SK-N-SH (cell line): Measurements from ENCODE around the gene DDX31. TPM values are rescaled to one million over a fixed set of nuclear protein-coding genes. Genes with fewer than 3 reads are reported as not detected.
A peak's percentile ranks its signal among the peaks of the same experiment; 100 is the strongest.

Experiments used
- CTCF ChIA-PET: fragments of 300-600, 350-600 bp; formaldehyde crosslinking; extraction: SDS; loops from one replicate; lab custom pipeline; 2021; lab: Yijun Ruan, JAX
- POLR2A ChIA-PET: fragments of 350-600 bp; sonication (Branson Sonifier 250); formaldehyde crosslinking; extraction: SDS; loops from one replicate; lab custom pipeline; 2020; ENCODE audit warnings: antibody characterized with exemption, inconsistent platforms; lab: Yijun Ruan, JAX
- DNase-seq: peaks from one replicate; pipeline ENCODE4 v3.0.0; 2012
- H2AFZ ChIP-seq: fragments of 200-600 bp; sonication (generic); 2 replicates; pipeline ENCODE4 v1.8.1; 2016; ENCODE audit warnings: antibody characterized with exemption, mild to moderate bottlenecking, low read depth
- H3F3A ChIP-seq: fragments of 200-600 bp; sonication (generic); replicated peaks from 2 replicates; pipeline ENCODE3; 2016; ENCODE audit warnings: antibody characterized with exemption, mild to moderate bottlenecking; ENCODE audit not compliant: insufficient read depth
- H3K27ac ChIP-seq, 2 experiments: fragments of 200-500 bp in 1 of 2; fragments of 200-600 bp in 1 of 2; sonication (Bioruptor generic) in 1 of 2; sonication (generic), shearing (Covaris generic) in 1 of 2; 2 replicates each; pipeline versions ENCODE4 v1.5.1 to v1.6.1; 2014 to 2016; ENCODE audit warnings: low read depth in 2 of 2, inconsistent platforms in 1 of 2, low read length in 1 of 2, mild to moderate bottlenecking in 1 of 2, mixed read lengths in 1 of 2
- H3K27me3 ChIP-seq: fragments of 200-600 bp; sonication (generic), shearing (Covaris generic); 2 replicates; pipeline ENCODE4 v1.6.1; 2016; ENCODE audit warnings: mixed run types; ENCODE audit not compliant: insufficient read depth
- H3K36me3 ChIP-seq, 2 experiments: fragments of 200-500 bp in 1 of 2; fragments of 200-600 bp in 1 of 2; sonication (Bioruptor generic) in 1 of 2; sonication (generic) in 1 of 2; replicated peaks in 1 of 2; 2 replicates each; pipeline versions ENCODE3 to v1.5.1; 2014 to 2016; ENCODE audit warnings: low read length in 1 of 2, mild to moderate bottlenecking in 1 of 2; ENCODE audit not compliant: insufficient read depth in 2 of 2, control insufficient read depth in 1 of 2
- H3K4me1 ChIP-seq, 2 experiments: fragments of 200-500 bp in 1 of 2; fragments of 200-600 bp in 1 of 2; sonication (Bioruptor generic) in 1 of 2; sonication (generic), shearing (Covaris generic) in 1 of 2; 2 replicates each; pipeline versions ENCODE4 v1.5.1 to v1.6.1; 2014 to 2016; ENCODE audit warnings: low read depth in 1 of 2, low read length in 1 of 2, mixed run types in 1 of 2; ENCODE audit not compliant: insufficient read depth in 2 of 2, control insufficient read depth in 1 of 2
- H3K4me2 ChIP-seq: fragments of 200-600 bp; sonication (generic), shearing (Covaris generic); 2 replicates; pipeline ENCODE4 v1.6.1; 2017; ENCODE audit warnings: mixed run types
- H3K4me3 ChIP-seq, 2 experiments: fragments of 200-500 bp in 1 of 2; fragments of 200-600 bp in 1 of 2; sonication (Bioruptor generic) in 1 of 2; sonication (generic), shearing (Covaris generic) in 1 of 2; 2 replicates each; pipeline versions ENCODE4 v1.5.1 to v1.8.1; 2014 to 2016; ENCODE audit warnings: low read depth in 2 of 2, inconsistent platforms in 1 of 2, low read length in 1 of 2, mild to moderate bottlenecking in 1 of 2, mixed read lengths in 1 of 2, moderate library complexity in 1 of 2
- H3K79me2 ChIP-seq: fragments of 200-600 bp; sonication (generic); 2 replicates; pipeline ENCODE4 v1.8.1; 2017; ENCODE audit warnings: mild to moderate bottlenecking; ENCODE audit not compliant: insufficient read depth
- H3K9ac ChIP-seq: fragments of 200-600 bp; sonication (generic); 2 replicates; pipeline ENCODE4 v1.6.1; 2017; ENCODE audit warnings: mixed run types
- H3K9me2 ChIP-seq: fragments of 200-600 bp; sonication (generic); 2 replicates; pipeline ENCODE4 v1.6.1; 2017; ENCODE audit warnings: mixed run types
- H3K9me3 ChIP-seq: fragments of 200-600 bp; sonication (generic); 2 replicates; pipeline ENCODE4 v1.6.1; 2017; ENCODE audit warnings: mixed run types, mild to moderate bottlenecking, moderate library complexity
- H4K20me1 ChIP-seq: fragments of 200-600 bp; sonication (generic); 2 replicates; pipeline ENCODE4 v1.6.1; 2017; ENCODE audit warnings: mild to moderate bottlenecking, mixed run types; ENCODE audit not compliant: insufficient read depth
- CHD2 ChIP-seq: fragments of 150-350 bp; IDR thresholded peaks from 2 replicates; pipeline ENCODE4 v1.6.1; 2018; ENCODE audit warnings: low read length; ENCODE audit not compliant: partially characterized antibody
- EP300 ChIP-seq, 2 experiments: IDR thresholded peaks; 2 replicates each; pipeline versions ENCODE4 v1.4.0 to v1.6.1; 2012; ENCODE audit warnings: borderline replicate concordance in 1 of 2, low read depth in 1 of 2, low read length in 1 of 2
- FOSL2 ChIP-seq: IDR thresholded peaks from 2 replicates; pipeline ENCODE4 v1.4.0; 2012; ENCODE audit warnings: low read depth, mild to moderate bottlenecking, moderate library complexity, borderline replicate concordance
- FOXJ3 ChIP-seq: sonication (generic); formaldehyde crosslinking; IDR thresholded peaks from 2 replicates; pipeline ENCODE4 v1.5.1; 2020; ENCODE audit warnings: mild to moderate bottlenecking, missing genetic modification reagents
- JUND ChIP-seq: IDR thresholded peaks from 2 replicates; pipeline ENCODE4 v1.4.0; 2012
- MAX ChIP-seq: IDR thresholded peaks from 2 replicates; pipeline ENCODE4 v1.4.0; 2012; ENCODE audit warnings: low read depth
- MXI1 ChIP-seq: IDR thresholded peaks from 2 replicates; pipeline ENCODE4 v1.6.1; 2012; ENCODE audit warnings: mild to moderate bottlenecking, low read depth, low read length, improper control_type of control experiment
- PBX3 ChIP-seq: IDR thresholded peaks from 2 replicates; pipeline ENCODE4; 2012
- POLR2AphosphoS5 ChIP-seq: IDR thresholded peaks from 2 replicates; pipeline ENCODE4 v1.6.1; 2012; ENCODE audit warnings: low read depth, low read length
- RCOR1 ChIP-seq: fragments of 150-350 bp; IDR thresholded peaks from 2 replicates; pipeline ENCODE4 v1.6.1; 2017; ENCODE audit warnings: antibody characterized with exemption, low read length
- RXRA ChIP-seq: IDR thresholded peaks from 2 replicates; pipeline ENCODE4 v1.4.0; 2012; ENCODE audit warnings: low read depth, mild to moderate bottlenecking, borderline replicate concordance
- SIN3A ChIP-seq: IDR thresholded peaks from 2 replicates; pipeline ENCODE4 v1.6.1; 2012; ENCODE audit warnings: low read depth, mild to moderate bottlenecking, low read length, moderate library complexity, borderline replicate concordance
- SMC3 ChIP-seq: IDR thresholded peaks from 2 replicates; pipeline ENCODE4 v1.6.1; 2012; ENCODE audit warnings: low read depth, low read length, improper control_type of control experiment
- TAF1 ChIP-seq: IDR thresholded peaks from 2 replicates; pipeline ENCODE4 v1.6.1; 2012; ENCODE audit warnings: low read depth, mild to moderate bottlenecking, low read length, moderate library complexity, borderline replicate concordance
- TCF12 ChIP-seq: IDR thresholded peaks from 2 replicates; pipeline ENCODE4 v1.4.0; 2012
- USF1 ChIP-seq: IDR thresholded peaks from 2 replicates; pipeline ENCODE4 v1.4.0; 2012; ENCODE audit warnings: low read depth, borderline replicate concordance
- YY1 ChIP-seq: IDR thresholded peaks from 2 replicates; pipeline ENCODE4 v1.4.0; 2012; ENCODE audit warnings: low read depth, mild to moderate bottlenecking
- WGBS: methylation state at CpG from one replicate; pipeline ENCODE4 v1.1.6; 2017; ENCODE audit warnings: low lambda C conversion rate; 5-methylcytosine and 5-hydroxymethylcytosine counted together
- polyA plus RNA-seq, 3 experiments: library from polyadenylated mRNA; depleted of rRNA; stranded (reverse); fragments of >200 nt; gene quantifications; 2 replicates each; pipeline ENCODE4 v1.2.3, GENCODE V29; 2012
- TF ChIP-seq, protein P1 (sequence below): fragments of 200-600 bp; sonication (generic); IDR thresholded peaks from 2 replicates; pipeline ENCODE4 v1.6.1; 2017; ENCODE audit warnings: antibody characterized with exemption, mild to moderate bottlenecking, moderate library complexity

Gene DDX31
- polyA plus RNA-seq, 1 of the 3 experiments (the other 2 are of a cell fraction) = 13.9 TPM

DNA sequence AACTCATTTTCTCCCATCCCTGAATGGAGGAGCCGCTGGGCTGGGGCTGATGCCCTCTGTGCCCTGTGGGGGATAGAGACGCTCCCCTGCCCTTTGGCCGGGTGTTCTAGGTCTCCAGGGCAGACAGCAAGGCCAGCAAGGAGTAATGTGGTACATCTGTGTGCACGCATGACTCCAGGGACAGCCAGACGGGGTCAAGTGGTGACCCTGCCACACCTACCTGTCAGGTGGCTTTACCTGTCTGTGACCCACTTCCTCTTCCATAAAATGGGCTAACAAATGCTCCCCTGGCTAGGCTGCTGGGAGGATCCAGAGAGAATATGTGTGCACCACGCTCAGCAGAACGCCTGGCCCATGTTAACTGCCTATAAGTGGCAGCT is 122.7 kb downstream of the DDX31 start (continued):
- TF ChIP-seq RXRA (no peak), FOSL2 (no peak), SMC3 (no peak), POLR2AphosphoS5 (no peak), YY1 (no peak), PBX3 (no peak), JUND (no peak)

- H3K9me2 ChIP-seq = no peaks in the 10 kb centered on the region
- H3K4me3 ChIP-seq = peak overlapping the region; percentile 24 to 29; a peak in 3 of 4 replicates
- peaks cover 0 to 49% of the 10 kb centered on the region in 2 experiments; a peak in 1 of 4 replicates for H3K4me1 ChIP-seq
- H2AFZ ChIP-seq = peak overlapping the region; percentile 89; the same call in 1 of the 2 replicates
- peak overlapping the region in 1 of 2 experiments; percentile 85; a peak in 2 of 4 replicates for H3K27ac ChIP-seq
- CTCF ChIA-PET = interaction anchor here (0.6 to 5.2 kb wide), 30 partner anchors 9 to 395 kb away, joined by 3 to 60 read pairs (median 6); no protein-coding TSS in a partner anchor
- H3K9me3 ChIP-seq = no peaks in the 10 kb centered on the region
- DNase-seq = peak; percentile 96
- H3F3A ChIP-seq = no peaks in the 10 kb centered on the region
- TF ChIP-seq CHD2 = peak; percentile 73
- TF ChIP-seq JUND = no peak
- peak; percentile 53; the same call in 1 of the 2 replicates for TF ChIP-seq POLR2AphosphoS5
- TF ChIP-seq RCOR1 = peak; percentile 78
- peak; percentile 60 for TF ChIP-seq USF1
- peak; percentile 86 for TF ChIP-seq MXI1
- TF ChIP-seq EP300 (IDR thresholded peaks at IDR 0.05; ENCODE audit: borderline replicate concordance in 1 of 2, low read depth in 1 of 2, low read length in 1 of 2) = peak in 1 of 2 experiments; percentile 91; a peak in 2 of 4 replicates
- TF ChIP-seq SIN3A = peak; percentile 27; the same call in 1 of the 2 replicates
- peak; percentile 85 for TF ChIP-seq PBX3
- no peak for TF ChIP-seq MAX
- TF ChIP-seq TAF1 = no peak
- TF ChIP-seq, protein P1, sequence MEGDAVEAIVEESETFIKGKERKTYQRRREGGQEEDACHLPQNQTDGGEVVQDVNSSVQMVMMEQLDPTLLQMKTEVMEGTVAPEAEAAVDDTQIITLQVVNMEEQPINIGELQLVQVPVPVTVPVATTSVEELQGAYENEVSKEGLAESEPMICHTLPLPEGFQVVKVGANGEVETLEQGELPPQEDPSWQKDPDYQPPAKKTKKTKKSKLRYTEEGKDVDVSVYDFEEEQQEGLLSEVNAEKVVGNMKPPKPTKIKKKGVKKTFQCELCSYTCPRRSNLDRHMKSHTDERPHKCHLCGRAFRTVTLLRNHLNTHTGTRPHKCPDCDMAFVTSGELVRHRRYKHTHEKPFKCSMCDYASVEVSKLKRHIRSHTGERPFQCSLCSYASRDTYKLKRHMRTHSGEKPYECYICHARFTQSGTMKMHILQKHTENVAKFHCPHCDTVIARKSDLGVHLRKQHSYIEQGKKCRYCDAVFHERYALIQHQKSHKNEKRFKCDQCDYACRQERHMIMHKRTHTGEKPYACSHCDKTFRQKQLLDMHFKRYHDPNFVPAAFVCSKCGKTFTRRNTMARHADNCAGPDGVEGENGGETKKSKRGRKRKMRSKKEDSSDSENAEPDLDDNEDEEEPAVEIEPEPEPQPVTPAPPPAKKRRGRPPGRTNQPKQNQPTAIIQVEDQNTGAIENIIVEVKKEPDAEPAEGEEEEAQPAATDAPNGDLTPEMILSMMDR = peak; percentile 51
- TF ChIP-seq TCF12 = peak; percentile 81
- TF ChIP-seq FOXJ3 (CRISPR knock-in tag) = peak; percentile 81
- TF ChIP-seq, all 33 proteins: peak for 11
- Histone ChIP-seq H3K36me3 (no peaks in the 10 kb centered on the region), H3K27me3 (no peaks in the 10 kb centered on the region), H3K4me2 (peak overlapping the region; percentile 60), H4K20me1 (no peaks in the 10 kb centered on the region), H3K79me2 (no peaks in the 10 kb centered on the region), H3K9ac (no peak overlapping the region)
- 9% methylated on average over 15 of the region's 27 CpGs for WGBS
- POLR2A ChIA-PET = interaction anchor here (0.7 to 1.4 kb wide), 2 partner anchors 42 to 48 kb away, joined by 3 read pairs; no protein-coding TSS in a partner anchor
Measured at GRCh38 chr9:132546148-132547051, 123.4 kb downstream of the DDX31 start.
